Neural crest cell (in vitro differentiated cells): ENCODE results near the gene RAPGEF6. TPM values are rescaled to one million over a fixed set of nuclear protein-coding genes. Genes with fewer than 3 reads are reported as not detected.

ENCODE experiments used
- DNase-seq: peaks from one replicate; pipeline ENCODE4 v3.0.0; 2021; ENCODE audit warnings: low read depth, mixed read lengths, low spot score
- H3K27ac Mint-ChIP-seq: one replicate; pipeline ENCODE4 v1.8.0; 2021; ENCODE audit warnings: mild to moderate bottlenecking, mixed read lengths; ENCODE audit not compliant: unreplicated experiment
- H3K27me3 Mint-ChIP-seq: 2 replicates; pipeline ENCODE4 v1.8.0; 2021; ENCODE audit warnings: low read depth, mild to moderate bottlenecking, mixed read lengths
- H3K36me3 Mint-ChIP-seq: 2 replicates; pipeline ENCODE4 v1.8.0; 2021; ENCODE audit warnings: low read depth, mild to moderate bottlenecking, mixed read lengths
- H3K4me1 Mint-ChIP-seq: 2 replicates; pipeline ENCODE4 v1.8.0; 2021; ENCODE audit warnings: mixed read lengths
- H3K4me3 Mint-ChIP-seq: one replicate; pipeline ENCODE4 v1.8.0; 2021; ENCODE audit warnings: mild to moderate bottlenecking, mixed read lengths
- H3K9me3 Mint-ChIP-seq: 2 replicates; pipeline ENCODE4 v1.8.0; 2021; ENCODE audit warnings: mixed read lengths
- CTCF ChIP-seq: fragments of 200-600 bp; sonication (generic); conservative IDR thresholded peaks from 2 replicates; pipeline ENCODE4 v1.5.0; 2021; ENCODE audit warnings: antibody characterized with exemption, mild to moderate bottlenecking
- total RNA-seq: library from RNA; stranded (reverse); gene quantifications from 2 replicates; pipeline ENCODE4 v1.2.1, GENCODE V29; 2021

RAPGEF6 gene
- total RNA-seq, 1 donor from 2014 or later: 28.0 TPM

- H3K36me3 Mint-ChIP-seq: peaks cover 5% of the 10 kb centered on the region
- H3K27me3 Mint-ChIP-seq: no peaks in the 10 kb centered on the region
- no peaks in the 10 kb centered on the region for H3K9me3 Mint-ChIP-seq
- H3K4me3 Mint-ChIP-seq: no peak overlapping the region
- no peak overlapping the region for H3K27ac Mint-ChIP-seq
- DNase-seq: no peak
- TF ChIP-seq CTCF: peak; percentile 36
- H3K4me1 Mint-ChIP-seq: peaks cover 10% of the 10 kb centered on the region
These were observed 71.4 kb downstream of the RAPGEF6 start for GRCh38 chr5:131563434-131564228.

- H3K36me3 Mint-ChIP-seq: peaks cover 7% of the 10 kb centered on the region
These were observed 84.4 kb downstream of the RAPGEF6 start for GRCh38 chr5:131550606-131551005.

GRCh38 chr5:131548176-131548575 is 86.9 kb downstream of the RAPGEF6 start:
- Mint-ChIP-seq H3K27me3 (no peaks in the 10 kb centered on the region), H3K9me3 (no peaks in the 10 kb centered on the region), H3K4me1 (no peaks in the 10 kb centered on the region), H3K36me3 (peaks cover 6% of the 10 kb centered on the region), H3K4me3 (no peak overlapping the region), H3K27ac (no peak overlapping the region)
- no peak for TF ChIP-seq CTCF
- no peak for DNase-seq

More at GRCh38 chr5:131550606-131551005, 84.4 kb downstream of the RAPGEF6 start:
- Mint-ChIP-seq H3K4me3 (no peak overlapping the region), H3K27ac (no peak overlapping the region), H3K27me3 (no peaks in the 10 kb centered on the region), H3K4me1 (no peaks in the 10 kb centered on the region), H3K9me3 (no peaks in the 10 kb centered on the region)
- no peak for TF ChIP-seq CTCF
- DNase-seq: no peak

GRCh38 chr5:131545845-131546244 is 89.2 kb downstream of the RAPGEF6 start:
- TF ChIP-seq CTCF: no peak
- Mint-ChIP-seq H3K9me3 (no peaks in the 10 kb centered on the region), H3K27me3 (no peaks in the 10 kb centered on the region), H3K4me1 (peaks cover 8% of the 10 kb centered on the region), H3K27ac (no peak overlapping the region), H3K36me3 (peaks cover 5% of the 10 kb centered on the region), H3K4me3 (no peak overlapping the region)
- DNase-seq: no peak

GRCh38 chr5:131542723-131543122 is 92.3 kb downstream of the RAPGEF6 start:
- DNase-seq: no peak
- TF ChIP-seq CTCF: no peak
- peaks cover 8% of the 10 kb centered on the region for H3K4me1 Mint-ChIP-seq
- peaks cover 3% of the 10 kb centered on the region for H3K36me3 Mint-ChIP-seq
- H3K9me3 Mint-ChIP-seq: no peaks in the 10 kb centered on the region
- no peaks in the 10 kb centered on the region for H3K27me3 Mint-ChIP-seq
- no peak overlapping the region for H3K27ac Mint-ChIP-seq
- no peak overlapping the region for H3K4me3 Mint-ChIP-seq
